HG02623 (cell line): ENCODE measurements around the gene CALCR.
"Not testable (repeated sequence)": the region's sequence is repeated elsewhere in the genome, so short reads cannot be mapped to it uniquely, and the experiment has no call there.

ENCODE experiments used
- ATAC-seq: cut with Tn5 transposase; IDR thresholded peaks from one replicate; pipeline ENCODE4 v1.9.1; 2021; ENCODE audit warnings: moderate library complexity; ENCODE audit not compliant: unreplicated experiment

CALCR gene

GRCh38 chr7:93562936-93563335, 11.6 kb downstream of the CALCR start:
- no peak for ATAC-seq

GRCh38 chr7:93562106-93562505, 12.4 kb downstream of the CALCR start:
- ATAC-seq: no peak

- no peak for ATAC-seq
Measured at GRCh38 chr7:93559639-93560491, 14.7 kb downstream of the CALCR start.

GRCh38 chr7:93558705-93559614, 15.6 kb downstream of the CALCR start:
- no peak for ATAC-seq

GRCh38 chr7:93551931-93552330, 22.6 kb downstream of the CALCR start:
- no peak for ATAC-seq

- ATAC-seq: no peak
Measured at GRCh38 chr7:93551063-93551895, 23.2 kb downstream of the CALCR start.

GRCh38 chr7:93547716-93548115, 26.8 kb downstream of the CALCR start:
- ATAC-seq: no peak

GRCh38 chr7:93544691-93545090, 29.8 kb downstream of the CALCR start:
- ATAC-seq: no peak

GRCh38 chr7:93538061-93538460, 36.5 kb downstream of the CALCR start:
- ATAC-seq: no peak

- no peak for ATAC-seq
Measured at GRCh38 chr7:93535616-93536015, 38.9 kb downstream of the CALCR start.

- ATAC-seq: no peak
Measured at GRCh38 chr7:93530701-93531100, 43.8 kb downstream of the CALCR start.

GRCh38 chr7:93516834-93517233, 57.7 kb downstream of the CALCR start:
- ATAC-seq: no peak

GRCh38 chr7:93515144-93515543, 59.4 kb downstream of the CALCR start:
- ATAC-seq: no peak

GRCh38 chr7:93509303-93509702, 65.2 kb downstream of the CALCR start:
- no peak for ATAC-seq

GRCh38 chr7:93503088-93503487, 71.4 kb downstream of the CALCR start:
- ATAC-seq: no peak

GRCh38 chr7:93491860-93492259, 82.7 kb downstream of the CALCR start:
- not testable (repeated sequence) for ATAC-seq

GRCh38 chr7:93476491-93477344, 97.8 kb downstream of the CALCR start:
- ATAC-seq: no peak

GRCh38 chr7:93475811-93476210, 98.7 kb downstream of the CALCR start:
- ATAC-seq: no peak

GRCh38 chr7:93471456-93471855, 103.1 kb downstream of the CALCR start:
- no peak for ATAC-seq

GRCh38 chr7:93463764-93464163, 110.8 kb downstream of the CALCR start:
- no peak for ATAC-seq
